Mucosa of gallbladder (tissue), 1 donor: ENCODE results near the gene FRRS1L. TPM values are rescaled to one million over a fixed set of nuclear protein-coding genes. Genes with fewer than 3 reads are reported as not detected.

Experiments
- DNase-seq: peaks from one replicate; pipeline ENCODE4 v3.0.0-alpha.2; 2020; ENCODE audit warnings: low spot score
- total RNA-seq: library from RNA; stranded (reverse); gene quantifications from one replicate; pipeline ENCODE4 v1.2.1, GENCODE V29; 2021
- donor health status: DM: no; HTN: no; CAD: no.

Gene FRRS1L
- total RNA-seq, 1 donor from 2014 or later: 10.1 TPM

DNA sequence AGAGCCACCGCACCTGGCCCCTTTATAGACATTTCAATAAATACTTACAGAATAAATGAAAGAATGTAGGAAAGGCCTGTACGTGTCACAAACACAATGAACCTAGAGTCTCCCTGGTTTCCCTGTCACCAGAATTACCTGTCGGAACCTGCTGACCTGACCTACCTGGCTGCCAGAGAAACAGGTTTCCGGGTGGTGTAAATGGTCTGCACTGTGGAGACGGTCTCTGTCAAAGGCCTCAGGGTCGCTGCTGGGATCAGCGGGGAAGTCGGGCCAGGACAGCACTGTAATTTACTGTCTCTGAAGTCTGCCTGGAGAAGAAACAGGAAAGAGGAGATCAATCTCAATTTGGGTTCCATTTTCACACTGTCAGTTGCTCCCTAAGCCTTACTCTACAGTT, 9.3 kb upstream of the FRRS1L start:
- no peak for DNase-seq

DNA sequence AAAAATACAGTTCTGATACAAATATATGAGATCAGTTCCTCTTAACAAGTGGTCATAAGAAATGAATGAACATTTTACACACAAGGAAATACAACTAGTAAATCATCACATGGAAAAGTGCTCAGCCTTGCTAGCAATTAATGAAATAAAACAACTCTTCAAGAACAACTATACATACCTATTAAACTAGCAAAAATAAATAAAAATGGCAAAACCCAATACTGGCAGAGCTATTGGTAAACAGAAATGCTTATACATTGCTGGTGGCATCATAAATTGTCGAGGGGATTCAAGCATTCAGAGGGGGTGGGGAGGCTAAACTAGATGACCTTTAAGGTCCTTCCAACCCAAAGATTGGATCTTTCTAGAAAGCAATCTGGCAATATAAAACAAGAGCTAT, 5.9 kb upstream of the FRRS1L start:
- DNase-seq: no peak

DNA sequence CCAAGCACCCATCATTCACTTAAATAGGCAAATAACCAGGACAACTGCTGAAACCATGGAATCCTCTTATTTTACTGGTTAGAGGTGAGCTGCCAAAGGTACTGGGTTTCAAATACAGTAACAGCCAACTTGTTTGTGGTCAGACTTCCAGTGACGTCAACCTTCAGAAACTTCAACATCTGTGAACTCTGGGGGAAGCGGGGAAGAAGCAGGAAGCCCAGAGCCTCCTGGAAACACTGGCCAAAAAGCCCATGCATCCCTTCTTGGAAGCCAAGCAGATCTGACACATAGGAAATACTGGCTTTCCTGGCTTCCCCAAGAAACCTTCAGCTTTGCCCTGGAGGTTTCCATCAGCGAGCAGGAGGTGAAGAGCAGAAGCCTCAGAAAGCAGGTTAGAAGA, 4.9 kb upstream of the FRRS1L start:
- no peak for DNase-seq

DNA sequence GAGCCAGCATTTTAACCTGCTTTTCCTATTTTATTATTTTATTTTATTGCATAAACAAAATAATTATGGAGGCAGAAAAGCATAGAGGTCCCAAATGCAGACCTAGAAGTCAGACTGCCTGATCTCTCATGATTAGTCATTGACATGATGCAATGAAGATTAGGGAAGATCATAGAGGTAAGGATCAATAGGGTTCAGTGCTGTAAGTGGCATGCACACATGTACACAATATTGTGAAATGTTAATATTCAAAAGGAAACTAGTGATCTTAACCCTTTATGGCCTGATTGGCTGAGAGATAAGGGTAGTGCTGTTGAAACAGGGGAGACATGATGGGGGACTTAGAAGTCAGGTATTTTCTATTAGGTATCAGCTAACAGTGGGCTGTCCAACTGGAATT, 1.1 kb upstream of the FRRS1L start:
- no peak for DNase-seq

DNA sequence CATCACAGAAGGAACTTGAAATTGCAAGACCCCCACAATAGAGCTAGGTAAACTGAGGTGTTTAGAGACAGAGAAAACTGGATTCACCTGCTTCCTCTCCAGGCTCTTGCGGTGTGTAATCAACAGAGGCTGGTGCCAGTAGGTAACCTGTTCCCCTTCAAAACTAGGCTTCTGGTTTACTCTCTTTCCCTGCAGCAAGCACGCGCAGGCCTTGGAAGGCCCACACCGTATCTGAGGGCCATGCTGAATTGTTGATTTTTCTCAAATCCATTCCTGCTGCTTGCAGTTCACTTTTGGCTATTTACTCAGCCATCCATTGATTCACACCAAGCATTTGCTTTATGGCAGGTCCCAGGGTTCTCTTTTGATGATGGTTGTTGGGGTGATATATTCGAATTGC, 667 bp upstream of the FRRS1L start:
- DNase-seq: no peak

DNA sequence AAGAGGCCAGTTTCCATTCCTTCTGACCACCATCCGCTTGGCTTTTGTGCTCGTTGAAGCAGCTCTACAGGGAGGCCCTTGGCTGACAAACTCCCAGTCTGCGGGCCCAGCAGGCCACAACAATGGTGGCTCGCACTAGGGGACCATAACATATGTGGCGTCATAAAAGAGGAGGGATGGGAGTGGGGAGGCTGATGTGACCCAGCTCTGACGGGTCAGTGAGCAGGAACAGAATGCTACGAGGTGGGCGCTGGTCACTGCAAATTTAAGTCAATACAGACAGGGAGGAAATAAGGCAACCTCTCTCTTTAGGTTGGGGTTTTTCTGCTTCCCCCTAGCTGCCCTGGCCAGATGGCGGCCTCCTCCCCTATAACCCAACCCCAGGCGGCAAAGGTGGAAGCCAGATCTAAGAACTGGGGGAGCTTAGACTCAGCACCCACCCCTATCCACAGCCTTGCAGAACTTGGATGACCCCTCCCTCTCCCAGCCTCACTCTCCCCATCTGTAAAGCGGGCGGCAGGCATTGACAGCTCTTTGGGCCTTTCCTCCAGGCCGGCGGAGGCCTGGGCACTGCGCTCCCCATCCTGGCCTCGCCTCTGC, 778 bp downstream of the FRRS1L start:
- DNase-seq: no peak

DNA sequence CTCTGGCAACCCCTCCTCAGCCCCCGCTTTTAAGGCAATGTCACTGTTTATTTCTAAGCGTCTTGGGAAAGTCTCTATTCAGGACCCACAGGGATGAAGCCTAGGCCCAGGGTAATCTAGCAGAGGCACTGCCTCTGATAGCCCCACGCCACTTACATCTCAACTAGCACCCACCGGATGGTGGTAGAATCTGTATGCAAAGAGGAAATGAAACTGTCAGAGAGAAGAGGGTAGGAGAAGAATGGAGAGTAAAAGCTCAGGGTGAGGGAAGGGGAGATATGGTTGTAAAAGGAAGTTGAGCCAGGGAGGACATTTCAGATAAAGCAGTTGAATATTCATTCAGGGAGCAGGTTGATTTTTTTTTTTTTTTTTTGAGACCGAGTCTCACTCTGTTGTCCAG, 3.0 kb downstream of the FRRS1L start:
- no peak for DNase-seq

DNA sequence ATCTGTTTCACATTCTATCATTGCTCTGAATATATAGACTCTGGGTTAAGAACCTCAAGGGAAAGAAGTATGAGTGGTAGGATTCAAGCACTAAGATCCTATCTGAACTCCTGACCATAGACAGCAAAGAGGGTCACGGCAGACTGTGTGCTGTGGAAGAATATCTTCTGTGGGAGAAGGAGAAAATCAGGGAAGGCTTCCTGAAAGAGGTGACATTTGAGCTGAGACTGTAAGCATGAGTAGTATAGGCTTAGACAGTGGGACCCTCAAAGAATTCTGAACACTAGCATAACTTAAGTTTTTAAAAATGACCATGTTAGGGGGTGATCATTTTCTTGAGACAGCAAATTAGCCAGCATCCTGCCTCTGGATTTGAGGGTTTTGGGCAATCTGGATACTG, 3.9 kb downstream of the FRRS1L start:
- no peak for DNase-seq

DNA sequence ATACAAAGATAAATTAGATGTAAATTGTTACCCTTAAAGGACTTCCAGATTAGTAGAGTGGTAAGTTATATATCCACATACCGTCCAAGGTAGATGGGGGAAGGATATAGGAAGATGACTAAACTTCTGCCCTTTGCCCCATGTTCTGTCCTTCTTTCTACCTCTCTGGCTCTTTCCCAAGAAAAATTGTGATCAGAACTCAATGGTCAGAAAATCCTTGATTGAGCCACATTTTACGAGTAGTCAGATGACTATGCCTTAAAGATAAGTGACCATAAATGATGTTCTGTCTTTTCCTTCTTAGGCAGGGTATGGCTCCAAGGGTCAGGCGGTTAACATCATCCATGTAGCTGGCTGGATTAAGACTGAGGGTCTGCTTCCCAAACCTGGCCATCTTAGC, 4.4 kb downstream of the FRRS1L start:
- DNase-seq: no peak

- no peak for DNase-seq
Observed at GRCh38 chr9:109161471-109161870, 5.6 kb downstream of the FRRS1L start.

DNA sequence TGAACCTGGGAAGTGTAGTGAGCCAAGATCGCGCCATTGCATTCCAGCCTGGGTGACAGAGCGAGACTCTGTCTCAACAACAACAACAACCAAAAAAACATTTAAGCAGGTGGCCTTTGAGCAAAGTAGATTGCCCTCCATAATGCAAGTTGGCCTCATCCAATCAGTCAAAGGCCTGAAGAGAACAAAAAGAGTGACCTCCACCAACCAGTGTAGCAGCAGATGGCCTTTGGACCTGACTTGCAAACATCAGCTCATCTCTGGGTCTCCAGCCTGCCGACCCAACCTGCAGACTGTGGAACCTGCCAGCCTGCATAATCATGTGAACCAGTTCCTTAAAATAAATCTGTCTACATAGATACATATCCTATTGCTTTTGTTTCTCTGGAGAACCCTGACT, 7.5 kb downstream of the FRRS1L start:
- no peak for DNase-seq

DNA sequence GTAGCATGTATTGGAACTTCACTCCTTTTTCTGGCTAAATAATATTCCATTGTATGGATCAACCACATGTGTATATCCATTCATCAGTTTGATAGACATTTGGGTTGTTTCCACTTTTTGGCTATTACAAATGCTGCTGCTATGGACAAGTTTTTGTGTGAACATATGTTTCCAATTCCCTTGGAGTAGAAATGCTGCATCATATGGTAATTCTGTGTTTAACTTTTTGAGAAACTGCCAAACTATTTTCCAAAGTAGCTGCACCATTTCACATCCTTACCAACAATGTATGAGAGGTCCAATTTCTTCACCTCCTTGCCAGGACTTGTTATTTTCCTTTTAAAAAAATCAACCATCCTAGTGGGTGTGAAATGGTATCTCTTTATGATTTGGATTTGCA, 8.4 kb downstream of the FRRS1L start:
- no peak for DNase-seq

DNA sequence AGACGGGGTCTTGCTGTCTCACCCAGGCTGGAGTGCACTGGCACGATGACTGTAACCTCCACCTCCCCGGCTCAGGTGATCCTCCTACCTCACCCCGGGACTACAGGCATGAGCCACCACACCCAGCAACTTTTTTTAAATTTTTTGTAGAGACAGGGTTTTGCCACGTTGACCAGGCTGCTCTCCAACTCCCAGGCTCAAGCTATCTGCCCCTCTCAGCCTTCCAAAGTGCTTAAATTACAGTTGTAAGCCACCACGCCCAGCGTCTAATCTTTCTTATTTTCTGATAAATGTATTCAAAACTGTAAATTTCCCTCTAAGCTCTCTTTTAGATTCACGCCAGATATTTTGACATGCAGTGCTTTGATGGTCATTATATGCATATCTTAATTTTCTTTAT, 10.3 kb downstream of the FRRS1L start:
- no peak for DNase-seq

- no peak for DNase-seq
Observed at GRCh38 chr9:109150925-109151545, 16.0 kb downstream of the FRRS1L start.

- no peak for DNase-seq
Observed at GRCh38 chr9:109149722-109150121, 17.3 kb downstream of the FRRS1L start.

DNA sequence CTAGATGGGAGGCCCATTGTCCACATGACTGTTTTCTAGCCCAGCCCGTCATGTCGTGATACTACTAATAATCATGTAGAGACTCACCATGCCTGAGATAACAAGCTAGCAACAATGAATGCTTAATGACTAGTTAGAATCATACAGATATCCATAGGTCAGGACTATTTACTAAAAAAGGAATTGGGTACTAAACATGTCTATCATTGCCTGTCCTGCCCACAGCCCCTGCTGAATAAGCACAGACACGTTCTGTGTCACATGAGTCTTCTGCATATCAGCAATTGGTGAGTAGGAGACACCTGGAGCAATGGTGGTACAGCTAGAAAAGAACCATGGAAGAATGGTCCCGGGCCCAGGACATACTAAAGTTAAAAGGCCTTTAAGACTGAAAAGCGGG, 18.0 kb downstream of the FRRS1L start:
- no peak for DNase-seq

- DNase-seq: no peak
Observed at GRCh38 chr9:109145051-109145450, 22.0 kb downstream of the FRRS1L start.

DNA sequence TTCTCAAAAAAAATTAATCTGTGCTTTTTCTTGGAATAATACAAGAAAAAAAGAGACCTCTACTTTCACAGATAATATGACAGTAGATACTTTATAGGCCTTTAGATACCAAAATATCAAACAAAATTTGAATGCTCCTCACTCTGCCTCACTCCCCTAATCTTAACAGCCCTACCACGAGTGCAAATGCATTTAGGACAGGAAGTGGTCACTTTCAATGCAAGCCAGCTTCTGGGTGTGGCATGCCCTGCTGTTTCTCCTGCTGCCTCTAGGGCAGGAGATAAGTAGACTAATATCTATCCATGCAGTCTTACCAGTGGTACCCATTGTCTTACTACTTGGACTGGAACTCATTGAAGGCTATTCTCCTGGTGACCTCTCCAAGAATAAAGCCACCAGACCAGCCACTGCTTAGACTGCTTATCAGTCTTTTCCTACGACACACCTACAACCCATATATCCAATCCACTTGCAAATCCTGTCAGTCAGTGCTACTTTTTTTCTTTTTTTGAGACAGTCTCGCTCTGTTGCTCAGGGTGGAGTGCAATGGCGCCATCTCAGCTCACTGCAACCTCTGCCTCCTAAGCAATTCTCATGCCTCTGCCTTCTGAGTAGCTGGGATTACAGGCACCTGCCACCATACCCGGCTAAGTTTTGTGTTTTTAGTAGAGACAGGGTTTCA, 23.0 kb downstream of the FRRS1L start:
- DNase-seq: no peak

DNA sequence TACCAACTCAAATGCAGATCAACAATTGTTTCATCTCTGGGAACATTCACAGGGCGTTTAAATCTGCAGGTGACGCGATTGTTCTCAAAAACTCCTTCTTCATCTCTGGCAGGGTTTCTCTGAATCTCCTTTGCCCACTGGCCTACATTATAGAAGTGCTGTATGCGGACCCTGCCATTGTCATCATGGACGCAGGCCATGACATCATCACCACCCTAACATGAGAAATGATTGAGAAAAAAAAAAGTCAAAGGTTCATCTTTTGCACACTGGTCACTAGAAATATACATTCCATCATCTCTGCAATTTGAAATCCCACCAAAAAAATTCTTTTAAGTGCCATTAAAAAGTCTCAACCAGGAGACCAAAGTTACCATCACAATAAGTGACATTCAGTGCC, 25.7 kb downstream of the FRRS1L start:
- no peak for DNase-seq

DNA sequence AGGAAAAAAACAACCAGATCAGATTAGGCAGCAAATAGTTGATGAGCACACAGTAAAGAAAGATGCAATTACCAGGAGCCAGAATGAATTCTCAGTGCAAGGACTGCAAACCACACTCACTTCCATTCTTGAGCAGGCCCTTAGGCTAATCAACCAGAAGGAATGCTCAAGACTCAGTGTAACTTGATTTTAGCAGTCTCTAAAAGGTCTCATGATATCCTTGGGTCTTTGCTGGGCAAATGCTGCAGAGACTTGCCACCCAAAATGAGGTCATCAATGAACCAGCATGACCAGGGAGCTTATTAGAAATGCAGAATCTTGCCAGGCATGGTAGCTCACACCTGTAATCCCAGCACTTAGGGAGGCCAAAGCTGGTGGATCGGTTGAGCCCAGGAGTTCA, 27.2 kb downstream of the FRRS1L start:
- DNase-seq: no peak

GRCh38 chr9:109138421-109138820, 28.6 kb downstream of the FRRS1L start:
- DNase-seq: no peak

- no peak for DNase-seq
Observed at GRCh38 chr9:109134167-109134578, 32.9 kb downstream of the FRRS1L start.

DNA sequence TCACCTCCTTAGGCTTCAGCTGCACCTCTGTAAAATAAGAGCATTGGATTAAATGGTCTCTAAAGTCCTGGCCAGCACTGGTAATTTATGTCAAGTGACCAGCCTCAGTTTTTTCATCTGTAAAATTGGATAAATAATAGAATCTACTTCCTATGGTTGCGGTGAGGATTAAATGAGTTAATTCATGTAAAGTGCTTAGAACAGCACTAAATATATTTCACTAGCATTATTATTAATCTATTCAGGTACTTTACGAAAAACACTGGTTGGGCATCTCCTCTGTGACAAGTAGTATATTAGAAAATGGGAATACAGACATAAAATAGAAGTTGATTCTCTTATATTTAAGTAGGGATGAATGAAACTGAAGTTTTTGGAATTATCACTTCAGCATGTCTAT, 33.5 kb downstream of the FRRS1L start:
- no peak for DNase-seq
